ENCODE data around the gene COL21A1.

DNA sequence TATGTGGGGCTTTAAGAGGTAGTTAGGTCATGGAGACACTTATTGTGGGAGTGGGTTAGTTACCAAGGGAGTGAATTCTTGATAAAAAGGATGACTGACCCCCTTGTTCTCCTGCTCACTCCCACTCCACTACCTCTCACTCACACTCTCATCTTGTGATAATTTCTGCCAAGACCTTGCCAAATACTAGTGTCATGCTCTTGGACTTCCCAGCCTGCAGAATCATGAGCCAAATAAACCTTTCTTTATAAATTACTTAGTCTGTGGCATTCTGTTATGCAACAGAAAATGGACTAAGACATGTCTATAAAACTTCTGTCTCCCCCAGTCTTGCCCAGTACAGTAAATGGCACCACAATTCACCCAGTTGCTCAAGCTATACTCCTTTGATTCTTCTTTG is 93.3 kb downstream of the COL21A1 start:
- TF ChIP-seq, protein P1, sequence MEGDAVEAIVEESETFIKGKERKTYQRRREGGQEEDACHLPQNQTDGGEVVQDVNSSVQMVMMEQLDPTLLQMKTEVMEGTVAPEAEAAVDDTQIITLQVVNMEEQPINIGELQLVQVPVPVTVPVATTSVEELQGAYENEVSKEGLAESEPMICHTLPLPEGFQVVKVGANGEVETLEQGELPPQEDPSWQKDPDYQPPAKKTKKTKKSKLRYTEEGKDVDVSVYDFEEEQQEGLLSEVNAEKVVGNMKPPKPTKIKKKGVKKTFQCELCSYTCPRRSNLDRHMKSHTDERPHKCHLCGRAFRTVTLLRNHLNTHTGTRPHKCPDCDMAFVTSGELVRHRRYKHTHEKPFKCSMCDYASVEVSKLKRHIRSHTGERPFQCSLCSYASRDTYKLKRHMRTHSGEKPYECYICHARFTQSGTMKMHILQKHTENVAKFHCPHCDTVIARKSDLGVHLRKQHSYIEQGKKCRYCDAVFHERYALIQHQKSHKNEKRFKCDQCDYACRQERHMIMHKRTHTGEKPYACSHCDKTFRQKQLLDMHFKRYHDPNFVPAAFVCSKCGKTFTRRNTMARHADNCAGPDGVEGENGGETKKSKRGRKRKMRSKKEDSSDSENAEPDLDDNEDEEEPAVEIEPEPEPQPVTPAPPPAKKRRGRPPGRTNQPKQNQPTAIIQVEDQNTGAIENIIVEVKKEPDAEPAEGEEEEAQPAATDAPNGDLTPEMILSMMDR (conservative IDR thresholded peaks at IDR 0.05; ENCODE audit: low read depth, low read length) = no peak
- TF ChIP-seq EZH2 (IDR thresholded peaks at IDR 0.05; ENCODE audit: borderline replicate concordance, low read depth, low read length, poor library complexity, severe bottlenecking) = no peak

All from A673 (cell line).